T-helper 17 cell (primary cell): ENCODE data around the gene AXIN1. TPM values are rescaled to one million over a fixed set of nuclear protein-coding genes. Genes with fewer than 3 reads are reported as not detected.
"Not testable (repeated sequence)": the region's sequence is repeated elsewhere in the genome, so short reads cannot be mapped to it uniquely, and the experiment has no call there.

Experiments used
- ATAC-seq: fragments of 150-1000 bp; cut with Tn5 transposase; 2 replicates; pipeline ENCODE4 v1.10.0; 2021; ENCODE audit warnings: mild to moderate bottlenecking, moderate library complexity
- DNase-seq, 3 donors: peaks; one replicate each; pipeline versions ENCODE4 v3.0.0 to v3.0.0-alpha.2; 2020 to 2021
- H3K9me3 ChIP-seq: one replicate; pipeline ENCODE4 v1.7.0; 2013; ENCODE audit warnings: low read length, mild to moderate bottlenecking; ENCODE audit not compliant: control insufficient read depth, poor library complexity, severe bottlenecking
- H3K27ac Mint-ChIP-seq: one replicate; pipeline ENCODE4 v1.8.0; 2022; ENCODE audit warnings: mild to moderate bottlenecking, moderate library complexity, mixed read lengths
- H3K27me3 Mint-ChIP-seq: one replicate; pipeline ENCODE4 v1.8.0; 2022; ENCODE audit warnings: mixed read lengths
- H3K36me3 Mint-ChIP-seq: one replicate; pipeline ENCODE4 v1.8.0; 2022; ENCODE audit warnings: low read depth, mixed read lengths
- H3K4me1 Mint-ChIP-seq: one replicate; pipeline ENCODE4 v1.8.0; 2022; ENCODE audit warnings: mild to moderate bottlenecking, mixed read lengths
- H3K4me3 Mint-ChIP-seq: one replicate; pipeline ENCODE4 v1.8.0; 2022; ENCODE audit warnings: mild to moderate bottlenecking, moderate library complexity, mixed read lengths
- total RNA-seq, 4 donors: library from RNA in 2 of 4; stranded (reverse) in 2 of 4; gene quantifications; one replicate each; pipeline ENCODE4 v1.2.3 and lab custom pipeline; 2022 to 2026

Gene AXIN1
- total RNA-seq, 2 donors from 2014 or later, result 38.9 to 42.5 TPM

- Mint-ChIP-seq H3K4me1 (peaks cover 2% of the 10 kb centered on the region), H3K4me3 (no peak overlapping the region), H3K36me3 (no peaks in the 10 kb centered on the region), H3K27ac (peak overlapping the region; percentile 65), H3K27me3 (no peaks in the 10 kb centered on the region)
- DNase-seq, result no peak
- no peak for ATAC-seq
- H3K9me3 ChIP-seq, result no peaks in the 10 kb centered on the region
These were observed 36.8 kb upstream of the AXIN1 start for GRCh38 chr16:389352-389751.

GRCh38 chr16:387761-388666 lies 35.5 kb upstream of the AXIN1 start:
- not testable (repeated sequence) for H3K27me3 Mint-ChIP-seq, DNase-seq, H3K9me3 ChIP-seq, H3K4me1 Mint-ChIP-seq, H3K36me3 Mint-ChIP-seq, ATAC-seq, H3K4me3 Mint-ChIP-seq
- peak overlapping the region; percentile 65 for H3K27ac Mint-ChIP-seq

GRCh38 chr16:386641-387156 lies 34.2 kb upstream of the AXIN1 start:
- Mint-ChIP-seq H3K27me3 (no peaks in the 10 kb centered on the region), H3K36me3 (no peaks in the 10 kb centered on the region), H3K4me1 (peaks cover 8% of the 10 kb centered on the region), H3K4me3 (no peak overlapping the region), H3K27ac (no peak overlapping the region)
- DNase-seq (no peak), ATAC-seq (no peak)
- no peaks in the 10 kb centered on the region for H3K9me3 ChIP-seq

GRCh38 chr16:383326-384051 lies 31.0 kb upstream of the AXIN1 start:
- no peaks in the 10 kb centered on the region for H3K9me3 ChIP-seq
- DNase-seq (peak in 1 of 3 donors; percentile 44), ATAC-seq (peak; percentile 44)
- Mint-ChIP-seq H3K4me1 (peaks cover 14% of the 10 kb centered on the region), H3K36me3 (peaks cover 4% of the 10 kb centered on the region), H3K27me3 (no peaks in the 10 kb centered on the region), H3K27ac (peak overlapping the region; percentile 90), H3K4me3 (peak overlapping the region; percentile 92)

GRCh38 chr16:381789-382717 lies 29.5 kb upstream of the AXIN1 start, which contains the start of gene PGAP6:
TSS of gene PGAP6 (minus strand) at chr16:381978. CDS start at chr16:381821, 157 bp downstream.
- Mint-ChIP-seq H3K4me1 (peaks cover 14% of the 10 kb centered on the region), H3K36me3 (peaks cover 4% of the 10 kb centered on the region), H3K27me3 (no peaks in the 10 kb centered on the region), H3K4me3 (peak within 1 kb of the TSS; percentile 92), H3K27ac (peak within 1 kb of the TSS; percentile 92)
- H3K9me3 ChIP-seq, result no peaks in the 10 kb centered on the region
- DNase-seq, result peak; percentile 46 to 78 (median 67)
- peak; percentile 67 for ATAC-seq

GRCh38 chr16:381012-381788 lies 28.7 kb upstream of the AXIN1 start:
- H3K9me3 ChIP-seq, result no peaks in the 10 kb centered on the region
- DNase-seq (peak in 1 of 3 donors; percentile 40), ATAC-seq (peak; percentile 44)
- Mint-ChIP-seq H3K4me1 (peaks cover 13% of the 10 kb centered on the region), H3K27ac (peak overlapping the region; percentile 92), H3K27me3 (no peaks in the 10 kb centered on the region), H3K4me3 (peak overlapping the region; percentile 92), H3K36me3 (peaks cover 4% of the 10 kb centered on the region)

GRCh38 chr16:380762-381011 lies 28.2 kb upstream of the AXIN1 start:
- peak overlapping the region; percentile 92 for H3K27ac Mint-ChIP-seq
- H3K4me3 Mint-ChIP-seq, result peak overlapping the region; percentile 92
- DNase-seq (no peak), ATAC-seq (no peak)
- H3K36me3 Mint-ChIP-seq, result peaks cover 4% of the 10 kb centered on the region
- peaks cover 12% of the 10 kb centered on the region for H3K4me1 Mint-ChIP-seq
- H3K9me3 ChIP-seq, result no peaks in the 10 kb centered on the region
- no peaks in the 10 kb centered on the region for H3K27me3 Mint-ChIP-seq

- H3K4me1 Mint-ChIP-seq, result peaks cover 12% of the 10 kb centered on the region
- no peak for DNase-seq
These were observed 27.6 kb upstream of the AXIN1 start for GRCh38 chr16:379961-380761.

GRCh38 chr16:379183-379960 lies 26.8 kb upstream of the AXIN1 start:
- Mint-ChIP-seq H3K27me3 (no peaks in the 10 kb centered on the region), H3K27ac (peak overlapping the region; percentile 92), H3K36me3 (peaks cover 4% of the 10 kb centered on the region), H3K4me3 (peak overlapping the region; percentile 92), H3K4me1 (peaks cover 12% of the 10 kb centered on the region)
- DNase-seq, result no peak
- ATAC-seq, result no peak
- no peaks in the 10 kb centered on the region for H3K9me3 ChIP-seq

More at GRCh38 chr16:379961-380761, 27.6 kb upstream of the AXIN1 start:
- H3K9me3 ChIP-seq, result no peaks in the 10 kb centered on the region
- Mint-ChIP-seq H3K27ac (peak overlapping the region; percentile 92), H3K4me3 (peak overlapping the region; percentile 92), H3K36me3 (peaks cover 4% of the 10 kb centered on the region), H3K27me3 (no peaks in the 10 kb centered on the region)
- ATAC-seq, result peak; percentile 48

- H3K4me3 Mint-ChIP-seq, result peak overlapping the region; percentile 92
- H3K9me3 ChIP-seq, result no peaks in the 10 kb centered on the region
- H3K27ac Mint-ChIP-seq, result peak overlapping the region; percentile 92
- peaks cover 4% of the 10 kb centered on the region for H3K36me3 Mint-ChIP-seq
- H3K4me1 Mint-ChIP-seq, result peaks cover 12% of the 10 kb centered on the region
- ATAC-seq, result no peak
- DNase-seq, result no peak
- H3K27me3 Mint-ChIP-seq, result no peaks in the 10 kb centered on the region
These were observed 26.3 kb upstream of the AXIN1 start for GRCh38 chr16:378821-379182.
